ENCODE data around the gene RHEX.

Gene RHEX

GRCh38 chr1:206068314-206068713 is 15.3 kb downstream of the RHEX start:
- no peak overlapping the region for H3K4me3 ChIP-seq (ENCODE audit: control insufficient read depth, low read depth, low read length)
- TF ChIP-seq, protein P1, sequence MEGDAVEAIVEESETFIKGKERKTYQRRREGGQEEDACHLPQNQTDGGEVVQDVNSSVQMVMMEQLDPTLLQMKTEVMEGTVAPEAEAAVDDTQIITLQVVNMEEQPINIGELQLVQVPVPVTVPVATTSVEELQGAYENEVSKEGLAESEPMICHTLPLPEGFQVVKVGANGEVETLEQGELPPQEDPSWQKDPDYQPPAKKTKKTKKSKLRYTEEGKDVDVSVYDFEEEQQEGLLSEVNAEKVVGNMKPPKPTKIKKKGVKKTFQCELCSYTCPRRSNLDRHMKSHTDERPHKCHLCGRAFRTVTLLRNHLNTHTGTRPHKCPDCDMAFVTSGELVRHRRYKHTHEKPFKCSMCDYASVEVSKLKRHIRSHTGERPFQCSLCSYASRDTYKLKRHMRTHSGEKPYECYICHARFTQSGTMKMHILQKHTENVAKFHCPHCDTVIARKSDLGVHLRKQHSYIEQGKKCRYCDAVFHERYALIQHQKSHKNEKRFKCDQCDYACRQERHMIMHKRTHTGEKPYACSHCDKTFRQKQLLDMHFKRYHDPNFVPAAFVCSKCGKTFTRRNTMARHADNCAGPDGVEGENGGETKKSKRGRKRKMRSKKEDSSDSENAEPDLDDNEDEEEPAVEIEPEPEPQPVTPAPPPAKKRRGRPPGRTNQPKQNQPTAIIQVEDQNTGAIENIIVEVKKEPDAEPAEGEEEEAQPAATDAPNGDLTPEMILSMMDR (conservative IDR thresholded peaks at IDR 0.05; ENCODE audit: control insufficient read depth, insufficient read depth, low read depth, low read length): no peak
- no peak for DNase-seq (ENCODE audit: low read depth)

- TF ChIP-seq, protein P1 (conservative IDR thresholded peaks at IDR 0.05; ENCODE audit: control insufficient read depth, insufficient read depth, low read depth, low read length): no peak
- DNase-seq (ENCODE audit: low read depth): no peak
- H3K4me3 ChIP-seq (ENCODE audit: control insufficient read depth, low read depth, low read length): no peak overlapping the region
Measured at GRCh38 chr1:206070627-206071304, 17.8 kb downstream of the RHEX start.

DNA sequence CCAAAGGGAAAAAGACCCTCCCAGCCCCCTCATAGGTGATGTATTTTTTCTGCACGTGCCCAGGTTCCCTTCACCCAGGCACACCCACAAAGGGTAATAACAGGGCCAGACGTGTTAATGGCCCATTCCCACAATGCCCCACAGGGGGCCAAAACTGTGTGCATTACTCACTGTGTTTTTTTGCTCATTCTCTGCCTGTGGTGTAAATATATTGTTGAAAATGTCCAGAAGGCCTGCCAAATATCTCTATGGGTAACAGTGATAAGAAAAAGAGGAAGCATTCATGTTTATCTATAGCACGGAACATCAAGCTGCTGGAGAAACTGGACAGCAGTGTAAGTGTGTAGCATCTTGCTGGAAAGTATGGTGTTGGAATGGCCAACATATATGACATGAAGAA is 21.9 kb downstream of the RHEX start:
- no peak overlapping the region for H3K4me3 ChIP-seq (ENCODE audit: control insufficient read depth, low read depth, low read length)
- TF ChIP-seq, protein P1 (conservative IDR thresholded peaks at IDR 0.05; ENCODE audit: control insufficient read depth, insufficient read depth, low read depth, low read length): no peak
- DNase-seq (ENCODE audit: low read depth): no peak

DNA sequence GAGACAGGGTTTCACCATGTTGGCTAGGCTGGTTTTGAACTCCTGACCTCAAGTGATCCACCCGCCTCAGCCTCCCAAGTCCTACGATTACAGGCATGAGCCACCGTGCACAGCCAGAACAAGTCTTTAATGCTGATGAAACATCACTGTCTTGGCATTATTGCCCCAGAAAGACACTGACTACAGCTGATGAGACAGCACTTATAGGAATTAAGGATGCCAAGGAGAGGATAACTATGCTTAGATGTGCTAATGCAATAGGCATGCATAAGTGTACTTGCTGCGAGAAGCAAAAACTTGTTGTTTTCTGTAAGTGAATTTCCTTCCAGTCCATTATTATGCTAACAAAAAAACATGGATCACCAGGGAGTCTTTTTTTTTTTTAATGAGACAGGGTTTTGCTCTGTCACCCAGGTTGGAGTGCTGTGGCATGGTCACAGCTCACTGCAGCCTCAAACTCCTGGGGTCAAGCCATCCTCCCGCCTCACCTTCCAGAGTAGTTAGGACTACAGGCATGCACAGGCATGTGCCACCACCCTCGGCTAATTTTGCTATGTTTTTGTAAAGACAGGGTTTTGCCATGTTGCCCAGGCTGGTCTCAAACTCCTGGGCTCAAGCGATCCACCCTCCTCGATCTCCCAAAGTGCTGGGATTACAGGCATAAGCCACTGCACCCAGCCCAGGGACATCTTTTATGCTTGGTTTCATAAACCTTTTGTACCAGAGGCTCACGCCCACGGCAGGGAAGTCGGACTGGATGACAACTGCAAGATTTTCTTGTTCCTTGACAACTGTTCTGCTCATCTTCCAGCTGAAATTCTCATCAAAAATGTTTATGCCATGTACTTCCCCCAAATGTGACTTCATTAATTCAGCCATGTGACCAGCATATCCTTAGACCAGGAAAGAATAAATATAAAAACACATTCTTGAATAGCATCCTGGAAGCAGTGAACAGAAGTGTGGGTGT is 23.1 kb downstream of the RHEX start:
- DNase-seq (ENCODE audit: low read depth): peak; percentile 55
- H3K4me3 ChIP-seq (ENCODE audit: control insufficient read depth, low read depth, low read length): no peak overlapping the region
- TF ChIP-seq, protein P1 (conservative IDR thresholded peaks at IDR 0.05; ENCODE audit: control insufficient read depth, insufficient read depth, low read depth, low read length): no peak

DNA sequence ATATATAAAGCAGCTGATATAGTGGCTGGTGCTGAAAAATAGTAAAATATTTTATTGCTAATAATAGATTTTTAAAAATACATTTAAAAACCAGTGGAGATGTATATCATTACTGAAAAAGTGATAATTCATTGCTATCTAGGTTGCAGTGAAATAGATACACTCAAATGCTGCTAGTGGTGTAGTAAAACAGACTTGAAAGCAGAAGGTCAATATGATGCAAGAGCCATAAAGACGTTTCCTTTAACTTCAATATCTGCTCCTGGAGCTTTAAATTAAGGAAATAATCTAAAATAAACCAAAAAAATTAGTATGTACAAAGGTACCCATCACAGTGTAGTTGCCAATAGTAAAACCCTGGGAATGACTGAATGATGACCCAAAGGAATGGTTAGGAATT is 26.2 kb downstream of the RHEX start:
- no peak overlapping the region for H3K4me3 ChIP-seq (ENCODE audit: control insufficient read depth, low read depth, low read length)
- TF ChIP-seq, protein P1 (conservative IDR thresholded peaks at IDR 0.05; ENCODE audit: control insufficient read depth, insufficient read depth, low read depth, low read length): no peak
- DNase-seq (ENCODE audit: low read depth): no peak

- H3K4me3 ChIP-seq (ENCODE audit: control insufficient read depth, low read depth, low read length): no peak overlapping the region
- no peak for DNase-seq (ENCODE audit: low read depth)
- TF ChIP-seq, protein P1 (conservative IDR thresholded peaks at IDR 0.05; ENCODE audit: control insufficient read depth, insufficient read depth, low read depth, low read length): no peak
Measured at GRCh38 chr1:206080026-206080820, 27.2 kb downstream of the RHEX start.

Measured in fibroblast of mammary gland (primary cell).